HG02943 (cell line): ENCODE data around the gene ERN1.

ENCODE experiments used
- ATAC-seq: cut with Tn5 transposase; IDR thresholded peaks from one replicate; pipeline ENCODE4 v1.9.1; 2021; ENCODE audit warnings: mild to moderate bottlenecking, low read depth, moderate library complexity; ENCODE audit not compliant: unreplicated experiment

The ERN1 gene

DNA sequence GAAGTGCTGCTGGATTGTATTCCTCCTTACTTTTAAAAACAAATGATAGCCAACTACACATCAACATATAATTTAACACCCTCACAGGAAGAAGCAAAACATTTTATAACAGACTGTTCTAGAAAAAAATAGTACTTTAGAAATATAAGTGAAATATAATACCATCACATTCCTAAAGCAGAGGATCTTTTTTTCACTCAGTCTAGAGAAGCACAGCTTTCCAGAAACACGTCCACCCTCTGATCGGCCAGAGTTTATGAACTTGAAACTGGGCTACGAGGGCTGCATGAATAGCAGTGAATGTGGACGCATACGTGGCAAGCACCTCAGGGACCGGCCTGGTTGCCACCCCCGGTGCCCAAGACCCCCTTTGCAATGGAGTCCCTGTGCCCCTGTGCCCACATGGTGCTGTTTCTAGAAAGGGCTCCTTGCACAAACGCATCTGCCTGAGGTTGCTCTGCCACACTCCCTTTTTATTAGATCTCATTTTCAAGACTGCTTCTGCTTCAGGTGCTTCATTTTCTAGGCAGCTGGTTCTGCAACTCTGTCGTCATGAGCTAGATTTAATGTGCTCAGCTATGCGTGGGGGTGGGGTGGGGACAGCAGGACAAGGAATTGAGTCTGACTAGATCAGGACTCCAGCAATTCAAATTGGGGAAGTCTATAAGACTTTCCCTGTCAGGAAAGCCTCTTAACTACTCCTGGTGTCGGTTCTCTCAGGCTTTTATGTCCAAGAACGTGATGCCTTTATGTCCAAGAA, 29.1 kb upstream of the ERN1 start:
- ATAC-seq = no peak

DNA sequence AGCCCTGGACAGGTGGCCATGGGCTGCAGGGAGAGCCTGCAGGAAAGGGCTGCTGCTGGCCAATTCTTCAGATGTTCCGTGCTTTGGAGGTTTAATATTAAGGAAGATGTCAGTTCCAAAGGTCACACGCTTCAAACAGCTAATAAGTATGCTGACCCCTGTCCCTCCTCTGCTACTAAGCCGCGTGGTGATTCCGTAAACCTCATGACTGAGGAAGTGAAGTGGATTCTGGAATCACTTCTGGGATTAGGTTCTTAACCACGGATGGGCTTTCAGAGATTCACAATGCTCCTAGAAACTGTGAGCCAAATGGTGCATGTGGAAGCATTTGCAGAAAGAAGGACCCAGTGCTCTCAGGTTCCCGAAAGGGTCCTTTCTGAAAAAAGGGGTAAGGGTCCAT, 28.5 kb upstream of the ERN1 start:
- no peak for ATAC-seq

GRCh38 chr17:64157669-64158180, 27.8 kb upstream of the ERN1 start:
- ATAC-seq = no peak

DNA sequence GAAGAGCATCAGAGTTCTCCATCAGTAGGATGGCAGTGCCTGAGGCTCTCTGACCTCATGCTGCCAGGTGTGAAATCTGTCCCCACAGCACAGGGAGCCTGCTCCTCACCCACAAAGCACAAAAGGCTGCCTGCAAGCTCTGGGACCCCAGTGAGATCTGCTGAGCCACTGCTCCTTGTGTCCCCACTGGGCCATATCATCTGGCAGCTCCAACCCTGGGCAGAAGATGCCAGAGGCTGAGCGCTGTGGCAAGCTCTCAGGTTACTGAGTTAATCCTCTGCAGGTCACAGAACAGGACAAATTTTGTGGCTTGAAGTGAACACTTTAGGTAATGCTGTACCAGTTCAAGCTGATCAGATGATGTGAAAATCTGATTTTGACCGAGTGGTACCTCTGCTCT, 26.7 kb upstream of the ERN1 start:
- ATAC-seq = no peak

GRCh38 chr17:64155751-64156544, 26.0 kb upstream of the ERN1 start:
- ATAC-seq = no peak

DNA sequence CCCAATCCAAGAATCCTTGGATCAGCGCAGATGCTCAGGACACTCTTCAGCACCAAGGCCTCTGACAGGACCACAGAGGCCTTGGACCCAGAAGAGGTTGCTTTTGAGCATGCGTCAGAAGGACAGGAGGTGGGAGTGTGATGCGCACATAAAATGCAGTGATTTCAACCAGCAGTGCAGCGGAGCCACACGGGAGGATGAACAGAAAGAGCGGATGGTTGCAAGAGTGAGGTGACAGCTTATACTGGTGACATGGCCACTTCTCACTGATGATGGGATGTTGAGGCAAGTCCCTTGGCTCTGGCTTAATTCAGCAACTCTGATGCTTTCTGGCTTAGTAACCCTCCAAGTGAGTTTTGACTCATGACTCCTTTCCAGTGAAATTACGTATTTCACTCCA, 25.2 kb upstream of the ERN1 start:
- ATAC-seq = no peak

- no peak for ATAC-seq
These were observed 24.8 kb upstream of the ERN1 start for GRCh38 chr17:64154717-64155116.

GRCh38 chr17:64154313-64154695, 24.4 kb upstream of the ERN1 start:
- no peak for ATAC-seq

- ATAC-seq = no peak
These were observed 23.8 kb upstream of the ERN1 start for GRCh38 chr17:64153565-64154312.

DNA sequence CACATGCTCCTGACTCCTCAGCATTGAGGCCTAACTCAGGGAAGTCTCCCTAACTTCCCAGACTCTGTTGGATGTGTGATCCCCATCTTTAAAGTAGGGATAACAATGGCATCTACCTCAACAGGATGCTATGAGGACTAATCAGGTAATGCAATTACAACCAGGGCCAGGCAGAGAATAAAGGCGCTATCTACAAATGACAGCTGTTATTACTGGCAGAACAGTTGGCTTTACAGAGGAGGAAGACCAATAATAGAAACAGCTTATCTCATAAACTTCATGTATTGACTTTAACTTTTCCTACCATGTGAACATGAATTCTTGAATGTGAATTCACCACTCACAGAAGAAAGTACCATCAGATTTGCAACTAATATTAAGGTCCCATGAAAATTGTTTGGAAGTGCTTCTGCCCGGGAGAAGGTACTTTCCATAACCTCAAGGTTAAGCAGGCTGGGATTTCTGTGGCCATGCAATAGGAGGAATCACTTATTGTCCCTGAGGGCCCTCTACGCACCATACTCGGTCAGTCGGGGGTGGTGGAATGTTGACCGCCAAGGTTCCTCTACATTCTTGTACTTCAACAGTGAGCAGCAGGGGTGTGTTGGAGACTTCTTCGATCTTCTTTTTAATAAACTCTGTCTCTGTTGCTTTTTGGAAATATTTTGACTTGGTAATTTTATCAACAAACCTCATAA, 22.6 kb upstream of the ERN1 start:
- no peak for ATAC-seq

DNA sequence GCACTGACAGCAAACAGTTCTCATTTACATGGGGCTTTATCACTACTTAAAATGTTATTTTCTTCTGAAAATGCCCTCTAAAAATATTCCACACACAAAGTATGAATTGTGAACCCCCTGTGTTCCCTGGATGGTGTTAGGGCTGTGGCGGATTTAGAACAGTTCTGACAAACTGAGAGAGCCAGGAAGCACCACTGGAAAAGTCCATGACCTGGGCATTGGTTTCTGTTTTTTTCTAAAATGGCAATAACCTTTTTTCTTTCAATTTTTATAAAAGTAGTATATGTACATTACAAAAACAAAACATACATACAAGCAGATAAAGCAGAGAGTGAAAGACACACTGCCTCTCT, 21.0 kb upstream of the ERN1 start:
- ATAC-seq = no peak

DNA sequence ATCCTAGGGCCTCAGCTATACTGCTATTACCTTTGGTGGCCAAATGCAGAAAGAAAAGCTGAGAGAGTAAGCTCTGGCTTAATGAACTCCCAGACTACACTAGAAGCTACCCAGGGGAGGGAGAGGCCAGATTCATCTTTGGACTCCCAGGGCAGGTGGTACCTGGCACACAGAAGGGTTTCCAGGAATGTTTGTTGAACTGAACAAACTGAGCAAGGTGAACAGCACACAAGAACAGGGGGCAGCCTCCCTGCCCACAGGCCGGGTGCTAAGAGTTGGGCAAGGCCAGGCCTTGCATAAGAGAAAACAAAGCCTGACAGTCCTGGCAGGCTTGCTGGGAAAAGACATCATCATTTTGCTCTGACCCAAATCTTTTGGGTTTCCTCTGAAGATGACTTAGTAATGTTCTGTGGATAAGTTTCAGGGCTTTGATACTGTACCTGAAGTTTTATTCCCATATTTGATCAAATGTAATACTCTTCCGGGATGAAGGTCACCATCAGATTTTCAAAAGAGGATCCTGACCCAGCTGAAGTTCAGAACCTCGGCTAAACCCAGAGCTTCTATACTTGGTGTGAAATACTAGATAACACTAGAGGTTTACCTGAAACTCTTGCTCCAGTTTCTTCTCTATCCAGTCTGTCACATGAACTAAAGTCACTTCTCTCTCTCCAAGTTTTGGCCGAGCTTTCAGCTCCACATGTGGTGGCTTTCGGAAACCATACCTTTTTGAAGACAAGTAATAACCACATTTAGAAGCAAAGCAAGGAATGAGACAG, 20.5 kb upstream of the ERN1 start:
- no peak for ATAC-seq

DNA sequence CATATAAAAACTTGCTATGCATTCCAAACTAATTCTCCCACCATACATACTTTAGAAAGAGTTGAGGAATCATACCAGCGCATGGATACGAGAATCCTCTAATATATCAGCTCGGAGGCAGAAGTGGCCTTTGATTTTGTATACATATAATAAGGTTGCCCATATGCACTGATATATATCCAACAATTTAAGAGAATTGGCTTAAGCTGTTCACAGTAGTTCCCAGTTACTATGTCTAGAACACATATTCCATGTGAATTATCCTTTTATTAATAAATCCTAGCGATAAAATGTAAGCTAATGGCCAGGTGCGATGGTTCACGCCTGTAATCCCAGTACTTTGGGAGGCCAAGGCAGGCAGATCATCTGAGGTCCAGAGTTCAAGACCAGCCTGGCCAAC, 19.3 kb upstream of the ERN1 start:
- no peak for ATAC-seq

DNA sequence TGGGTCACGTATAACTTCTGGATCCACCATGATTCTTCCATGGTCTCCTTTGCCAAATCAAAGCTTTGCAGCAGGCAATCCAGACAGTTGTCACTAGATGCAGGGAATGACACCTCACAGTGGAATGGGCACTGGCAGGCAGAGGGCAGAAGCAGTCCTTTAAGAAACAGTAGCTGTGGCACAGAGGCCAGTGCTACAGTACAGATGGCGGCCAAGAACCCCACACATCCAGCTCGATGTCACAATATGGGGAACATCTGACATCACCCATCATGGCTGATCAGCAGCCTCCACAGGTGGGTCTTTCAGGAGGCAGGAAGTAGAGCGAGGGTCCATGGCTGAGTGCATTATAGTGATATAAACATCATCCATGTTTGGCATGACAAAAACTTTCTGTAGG, 18.8 kb upstream of the ERN1 start:
- no peak for ATAC-seq

DNA sequence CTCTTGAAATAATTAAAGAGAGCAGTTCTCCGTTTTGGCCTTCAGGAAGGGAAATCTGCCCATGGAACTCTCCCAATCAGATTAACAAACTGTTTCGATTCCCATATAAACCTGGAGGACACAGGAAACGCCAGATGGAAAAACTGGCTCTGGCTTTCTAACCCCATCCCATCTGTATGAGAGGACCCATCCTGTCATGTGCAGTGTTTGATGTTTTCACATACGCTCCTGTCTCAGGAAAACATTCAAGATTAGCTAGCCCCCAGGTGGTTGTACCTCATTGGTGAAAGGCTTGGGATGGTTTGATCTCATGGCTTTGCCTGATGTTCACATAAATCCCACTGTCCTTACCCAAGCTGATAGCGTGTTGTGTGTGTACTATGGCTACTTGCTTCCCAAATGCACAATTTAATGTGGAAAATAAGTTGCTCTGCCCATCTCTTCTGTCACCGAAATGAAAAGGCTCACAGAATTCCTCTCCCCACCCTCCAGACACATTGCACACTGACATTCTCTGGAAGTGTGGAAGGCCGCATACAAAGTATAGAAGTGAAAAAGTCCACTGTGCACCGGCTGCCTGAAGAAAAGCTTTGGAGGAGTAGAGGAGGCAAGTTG, 18.2 kb upstream of the ERN1 start:
- ATAC-seq = no peak

GRCh38 chr17:64147110-64148016, 17.4 kb upstream of the ERN1 start:
- ATAC-seq = no peak

DNA sequence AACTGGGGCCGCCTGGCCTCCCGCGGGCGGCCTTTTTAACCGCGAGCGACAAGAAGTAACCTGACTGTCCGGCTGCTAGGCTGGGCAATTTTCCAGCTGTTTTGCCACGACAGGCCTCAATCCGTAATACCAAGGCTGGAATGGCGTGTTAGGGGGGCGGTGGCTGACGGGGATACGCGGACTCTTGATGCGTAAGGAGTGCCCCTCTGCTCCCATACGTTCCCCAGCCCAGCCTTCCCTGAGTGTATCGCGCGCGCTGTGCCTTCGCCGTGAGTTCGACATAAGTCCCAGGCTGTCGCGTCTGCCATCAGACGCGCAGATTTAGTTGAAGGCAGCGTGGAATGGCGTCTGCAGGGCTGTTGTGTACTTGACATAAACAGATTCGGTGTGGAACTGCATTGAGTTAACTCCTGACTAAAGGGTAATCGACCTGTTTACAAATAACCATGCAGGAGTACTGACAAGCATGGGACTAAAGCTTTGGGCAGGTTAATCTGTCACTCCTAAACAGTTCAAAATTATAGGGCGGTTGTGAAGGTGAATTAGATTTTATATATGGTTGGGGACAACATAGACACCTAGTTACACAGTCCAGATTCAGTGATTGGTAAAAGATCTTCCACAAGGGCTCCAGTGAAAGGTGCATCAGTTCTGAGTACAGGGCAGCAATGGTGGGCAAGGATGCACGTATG, 16.6 kb upstream of the ERN1 start:
- no peak for ATAC-seq
